NCI-H146 (cell line): ENCODE measurements around the gene WAS.
"Not testable (repeated sequence)": the region's sequence is repeated elsewhere in the genome, so short reads cannot be mapped to it uniquely, and the experiment has no call there.

Source experiments
- DNase-seq: peaks from one replicate; lab custom pipeline; 2025; lab: John Stamatoyannopoulos, UW

Gene WAS

DNA sequence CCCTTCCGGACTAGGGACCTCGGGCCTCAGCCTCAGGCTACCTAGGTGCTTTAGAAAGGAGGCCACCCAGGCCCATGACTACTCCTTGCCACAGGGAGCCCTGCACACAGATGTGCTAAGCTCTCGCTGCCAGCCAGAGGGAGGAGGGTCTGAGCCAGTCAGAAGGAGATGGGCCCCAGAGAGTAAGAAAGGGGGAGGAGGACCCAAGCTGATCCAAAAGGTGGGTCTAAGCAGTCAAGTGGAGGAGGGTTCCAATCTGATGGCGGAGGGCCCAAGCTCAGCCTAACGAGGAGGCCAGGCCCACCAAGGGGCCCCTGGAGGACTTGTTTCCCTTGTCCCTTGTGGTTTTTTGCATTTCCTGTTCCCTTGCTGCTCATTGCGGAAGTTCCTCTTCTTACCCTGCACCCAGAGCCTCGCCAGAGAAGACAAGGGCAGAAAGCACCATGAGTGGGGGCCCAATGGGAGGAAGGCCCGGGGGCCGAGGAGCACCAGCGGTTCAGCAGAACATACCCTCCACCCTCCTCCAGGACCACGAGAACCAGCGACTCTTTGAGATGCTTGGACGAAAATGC, at the start of gene WAS:
TSS of gene WAS (plus strand) at position 389 of the 572 bp plus-strand sequence. CDS start at position 444, 55 bp downstream.
- DNase-seq = no peak

DNA sequence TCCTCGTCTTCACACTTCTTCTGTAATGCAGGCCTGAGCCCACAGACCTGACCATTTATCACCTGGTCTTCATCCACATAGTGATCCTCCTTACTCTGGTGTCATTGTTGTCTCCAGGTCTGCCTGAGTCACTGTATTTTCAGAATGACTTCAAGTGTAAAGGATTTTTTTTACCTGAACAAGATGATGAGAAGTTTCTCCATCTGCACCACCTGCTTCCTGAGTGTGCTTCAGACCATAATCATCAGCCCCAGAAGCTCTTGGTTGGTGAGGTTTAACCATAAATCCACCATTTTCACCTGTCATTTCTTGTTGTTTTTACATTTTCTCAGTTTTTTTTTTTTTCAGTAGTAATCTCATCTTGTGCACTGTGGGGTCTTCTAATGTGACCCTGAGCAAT, 47.3 kb upstream of the WAS start:
- DNase-seq = no peak

DNA sequence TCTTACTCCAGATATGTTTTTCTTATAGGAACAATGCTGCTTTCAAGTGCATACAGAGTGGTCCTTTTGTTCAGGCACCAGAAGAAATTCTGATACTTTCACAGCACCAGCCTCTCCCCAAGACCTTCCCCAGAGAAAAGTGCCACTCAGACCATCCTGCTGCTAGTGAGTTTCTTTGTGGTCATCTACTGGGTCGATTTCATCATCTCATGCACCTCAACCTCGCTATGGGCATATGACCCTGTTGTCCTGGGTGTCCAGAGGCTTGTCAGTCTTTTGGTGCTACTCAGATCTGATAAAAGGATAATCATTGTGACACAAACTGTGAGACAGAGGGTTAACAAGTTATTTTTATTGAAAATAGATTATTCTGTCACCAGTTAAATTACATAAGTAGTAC, 46.8 kb upstream of the WAS start:
- DNase-seq = no peak

DNA sequence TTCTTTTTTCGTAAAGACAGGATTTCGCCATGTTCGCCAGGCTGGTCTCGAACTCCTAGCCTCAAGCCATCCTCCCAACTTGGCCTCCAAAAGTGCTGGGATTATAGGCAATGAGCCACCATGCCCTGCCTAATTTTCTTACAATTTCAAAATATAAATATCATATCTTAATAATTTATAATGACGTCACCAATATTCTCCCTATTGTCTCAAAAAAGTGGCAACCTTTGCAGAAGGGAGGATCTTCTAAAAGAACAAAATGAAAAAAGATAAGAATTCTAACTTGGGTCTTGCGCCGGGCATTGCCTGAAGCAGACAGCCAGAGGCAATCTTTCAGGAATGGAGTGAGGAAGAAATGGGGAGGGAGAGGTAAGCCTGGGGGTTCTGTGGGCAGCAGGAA, 37.9 kb upstream of the WAS start:
- no peak for DNase-seq

DNA sequence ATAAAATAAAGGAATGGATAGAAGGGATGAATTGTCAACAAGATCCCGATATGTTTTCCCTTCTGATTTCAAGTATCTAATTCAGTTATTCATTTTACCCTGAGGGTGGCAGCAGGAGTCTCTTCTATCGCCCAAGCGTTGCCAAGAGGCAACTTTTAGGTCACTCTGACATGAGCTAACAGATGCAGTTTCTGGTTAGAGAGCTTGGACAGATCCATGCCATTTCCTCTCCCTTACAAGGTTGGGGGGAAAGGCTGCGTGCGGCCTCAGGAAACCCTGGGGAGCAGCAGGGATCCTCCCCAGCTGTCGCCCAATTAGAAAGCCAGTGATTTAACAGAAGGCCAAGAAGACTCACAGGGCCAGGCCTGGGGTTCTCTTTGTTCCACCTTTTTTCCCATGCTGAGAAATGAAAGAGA, 35.3 kb upstream of the WAS start:
- DNase-seq = peak; percentile 47

DNA sequence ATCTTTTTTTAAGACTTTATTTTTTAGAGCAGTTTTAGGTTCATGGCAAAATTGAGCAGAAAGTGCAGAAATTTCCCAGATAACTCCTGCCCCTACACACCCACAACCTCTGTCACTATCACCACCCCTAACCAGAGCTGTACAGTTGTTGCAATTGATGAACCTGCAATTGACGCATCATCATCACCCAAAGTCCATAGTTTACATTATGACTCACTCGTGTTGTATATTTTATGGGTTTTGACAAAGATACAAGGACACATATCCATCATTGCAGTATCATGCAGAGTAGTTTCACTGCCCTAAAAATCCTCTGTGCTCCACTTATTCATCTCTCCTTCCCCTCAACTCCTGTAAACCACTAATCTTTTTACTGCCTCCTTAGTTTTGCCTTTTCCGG, 34.5 kb upstream of the WAS start:
- no peak for DNase-seq

DNA sequence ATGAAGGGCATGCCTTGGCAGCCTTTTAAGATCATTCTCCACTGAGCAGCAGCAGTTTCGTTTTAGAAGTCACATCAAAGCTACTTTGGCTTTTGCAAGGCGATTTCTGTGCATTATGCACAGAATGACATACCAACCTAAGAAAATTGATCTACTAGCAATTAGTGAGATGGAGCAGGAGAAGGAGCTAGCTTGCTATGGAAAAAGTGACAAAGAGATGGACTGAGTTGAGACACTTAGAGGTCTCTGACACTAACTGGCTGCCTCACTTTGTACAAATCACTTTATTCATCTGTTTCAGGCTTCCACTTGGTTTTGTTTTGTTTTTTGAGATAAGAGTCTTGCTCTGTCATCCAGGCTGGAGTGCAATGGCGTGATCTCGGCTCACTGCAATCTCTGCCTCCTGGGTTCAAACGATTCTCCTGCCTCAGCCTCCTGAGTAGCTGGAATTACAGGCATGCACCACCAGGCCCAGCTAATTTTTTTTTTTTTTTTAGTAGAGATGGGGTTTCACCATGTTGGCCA, 31.5 kb upstream of the WAS start:
- DNase-seq = not testable (repeated sequence)

DNA sequence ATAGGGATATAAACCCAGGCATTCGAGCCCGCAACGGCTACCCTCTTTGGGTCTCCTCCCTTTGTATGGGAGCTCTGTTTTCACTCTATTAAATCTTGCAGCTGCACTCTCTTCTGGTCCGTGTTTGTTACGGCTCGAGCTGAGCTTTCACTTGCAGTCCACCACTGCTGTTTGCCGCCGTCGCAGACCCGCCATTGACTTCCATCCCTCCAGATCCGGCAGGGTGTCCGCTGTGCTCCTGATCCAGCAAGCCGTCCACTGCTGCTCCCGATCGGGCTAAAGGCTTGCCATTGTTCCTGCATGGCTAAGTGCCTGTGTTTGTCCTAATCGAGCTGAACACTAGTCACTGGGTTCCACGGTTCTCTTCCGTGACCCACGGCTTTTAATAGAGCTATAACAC, 28.9 kb upstream of the WAS start:
- peak; percentile 52 for DNase-seq

DNA sequence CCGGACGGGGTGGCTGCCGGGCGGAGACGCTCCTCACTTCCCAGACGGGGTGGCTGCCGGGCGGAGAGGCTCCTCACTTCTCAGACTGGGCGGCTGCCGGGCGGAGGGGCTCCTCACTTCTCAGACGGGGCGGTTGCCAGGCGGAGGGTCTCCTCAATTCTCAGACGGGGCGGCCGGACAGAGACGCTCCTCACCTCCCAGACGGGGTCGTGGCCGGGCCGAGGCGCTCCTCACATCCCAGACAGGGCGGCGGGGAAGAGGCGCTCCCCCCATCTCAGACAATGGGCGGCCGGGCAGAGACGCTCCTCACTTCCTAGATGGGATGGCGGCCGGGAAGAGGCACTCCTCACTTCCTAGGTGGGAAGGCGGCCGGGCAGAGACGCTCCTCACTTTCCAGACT, 23.9 kb upstream of the WAS start:
- not testable (repeated sequence) for DNase-seq

DNA sequence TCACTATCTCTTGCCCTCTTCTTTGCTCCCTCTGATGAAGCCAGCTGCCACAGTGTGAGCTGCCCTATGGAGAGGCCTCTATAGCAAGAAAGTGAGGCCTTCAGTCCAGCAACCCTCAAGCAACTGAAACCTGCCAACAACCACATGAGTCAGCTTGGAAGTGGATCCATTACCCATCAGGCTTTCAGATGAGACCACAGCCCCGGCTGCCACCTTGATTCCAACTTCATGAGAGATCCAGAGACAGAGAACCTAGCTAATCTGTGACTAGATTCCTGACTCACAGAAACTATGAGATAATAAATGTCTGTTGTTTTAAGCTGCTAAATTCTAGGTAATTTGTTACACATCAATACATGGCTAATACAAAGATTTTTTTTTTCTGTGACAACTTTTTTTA, 20.4 kb upstream of the WAS start:
- DNase-seq = no peak

DNA sequence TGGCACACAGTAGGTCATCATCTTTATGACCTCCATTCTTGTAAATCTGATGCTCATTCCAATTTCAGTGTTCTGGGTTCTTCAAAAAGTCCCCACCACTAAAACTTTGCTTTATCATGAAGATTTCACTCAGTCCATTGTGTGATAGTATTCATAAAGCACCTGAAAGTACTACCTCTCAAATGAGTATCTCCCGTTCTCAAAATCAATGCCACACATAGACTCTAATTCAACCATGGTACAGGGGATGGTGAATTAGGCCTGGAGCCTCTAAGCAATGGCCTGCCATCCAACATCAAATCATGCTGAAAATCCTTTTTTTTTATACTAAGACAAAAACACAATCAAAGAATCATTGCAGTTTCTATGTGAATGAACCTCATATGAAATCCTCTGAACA, 19.4 kb upstream of the WAS start:
- no peak for DNase-seq

DNA sequence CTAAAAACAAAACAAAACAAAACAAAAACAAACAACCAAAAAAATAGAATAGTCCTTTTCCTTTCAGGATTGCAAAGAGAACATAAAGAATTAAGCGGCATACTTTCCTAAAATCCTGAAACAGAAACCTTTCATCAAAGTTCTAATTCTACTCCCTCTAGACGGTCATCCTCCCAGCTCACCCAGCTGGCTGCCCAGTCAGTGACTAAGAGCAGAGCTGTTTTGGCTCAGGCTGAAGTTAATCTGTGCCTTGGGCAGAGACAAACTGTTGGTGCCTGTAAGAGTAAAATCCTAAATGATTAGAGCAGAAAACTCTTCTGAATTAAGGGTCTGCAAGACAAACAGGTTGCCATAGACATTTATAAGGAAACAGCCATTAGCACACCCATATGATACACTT, 17.6 kb upstream of the WAS start:
- DNase-seq = no peak

DNA sequence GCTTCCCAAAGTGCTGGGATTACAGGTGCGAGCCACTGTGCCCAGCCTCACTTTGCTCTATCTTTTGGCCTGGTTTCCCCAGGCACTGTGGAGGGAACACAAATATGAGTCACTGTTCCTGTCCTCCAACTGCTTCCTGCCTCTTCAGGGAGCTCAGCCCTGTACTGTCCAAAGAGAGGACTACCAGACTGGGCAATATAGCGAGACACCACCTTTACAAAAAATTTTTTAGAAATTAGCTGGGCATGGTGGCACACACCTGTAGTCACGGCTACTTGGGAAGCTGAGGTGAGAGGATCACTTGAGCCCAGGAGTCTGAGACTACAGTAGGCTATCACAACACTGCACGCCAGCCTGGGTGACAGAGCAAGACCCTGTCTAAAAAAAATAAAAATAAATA, 16.9 kb upstream of the WAS start:
- no peak for DNase-seq

DNA sequence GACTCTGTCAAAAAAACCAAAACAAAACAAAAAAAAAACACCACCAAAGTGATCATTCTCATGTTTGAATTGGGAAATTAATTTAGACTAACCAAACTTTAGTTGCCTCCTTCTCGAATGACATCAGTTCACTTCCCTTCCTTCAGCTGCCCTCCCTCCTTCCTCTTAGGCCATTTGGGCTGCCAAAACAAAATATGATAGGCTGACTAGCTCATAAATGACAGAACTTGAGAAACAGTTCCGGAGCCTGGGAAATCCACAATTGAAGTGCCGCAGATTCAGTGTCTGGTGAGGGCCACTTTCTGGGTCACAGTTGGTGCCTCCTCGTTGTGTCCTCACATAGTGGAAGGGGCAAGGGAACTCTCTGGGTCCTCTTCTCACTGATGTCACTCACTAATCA, 16.1 kb upstream of the WAS start:
- no peak for DNase-seq

DNA sequence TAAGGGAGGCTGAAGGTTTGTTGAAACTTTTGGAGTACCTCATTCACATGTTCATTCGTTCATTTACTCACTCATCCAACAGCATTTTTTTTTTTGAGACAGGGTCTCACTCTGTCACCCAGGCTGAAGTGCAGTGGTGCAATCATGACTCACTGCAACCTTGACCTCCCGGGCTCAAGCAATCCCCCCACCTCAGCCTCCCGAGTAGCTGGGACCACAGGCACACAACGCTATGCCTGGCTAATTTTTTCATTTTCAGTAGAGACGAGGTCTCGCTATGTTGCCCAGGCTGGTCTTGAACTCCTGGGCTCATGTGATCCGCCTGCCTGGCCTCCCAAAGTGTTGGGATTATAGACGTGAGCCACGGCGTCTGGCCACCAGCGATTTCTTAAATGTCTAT, 15.4 kb upstream of the WAS start:
- DNase-seq = not testable (repeated sequence)

DNA sequence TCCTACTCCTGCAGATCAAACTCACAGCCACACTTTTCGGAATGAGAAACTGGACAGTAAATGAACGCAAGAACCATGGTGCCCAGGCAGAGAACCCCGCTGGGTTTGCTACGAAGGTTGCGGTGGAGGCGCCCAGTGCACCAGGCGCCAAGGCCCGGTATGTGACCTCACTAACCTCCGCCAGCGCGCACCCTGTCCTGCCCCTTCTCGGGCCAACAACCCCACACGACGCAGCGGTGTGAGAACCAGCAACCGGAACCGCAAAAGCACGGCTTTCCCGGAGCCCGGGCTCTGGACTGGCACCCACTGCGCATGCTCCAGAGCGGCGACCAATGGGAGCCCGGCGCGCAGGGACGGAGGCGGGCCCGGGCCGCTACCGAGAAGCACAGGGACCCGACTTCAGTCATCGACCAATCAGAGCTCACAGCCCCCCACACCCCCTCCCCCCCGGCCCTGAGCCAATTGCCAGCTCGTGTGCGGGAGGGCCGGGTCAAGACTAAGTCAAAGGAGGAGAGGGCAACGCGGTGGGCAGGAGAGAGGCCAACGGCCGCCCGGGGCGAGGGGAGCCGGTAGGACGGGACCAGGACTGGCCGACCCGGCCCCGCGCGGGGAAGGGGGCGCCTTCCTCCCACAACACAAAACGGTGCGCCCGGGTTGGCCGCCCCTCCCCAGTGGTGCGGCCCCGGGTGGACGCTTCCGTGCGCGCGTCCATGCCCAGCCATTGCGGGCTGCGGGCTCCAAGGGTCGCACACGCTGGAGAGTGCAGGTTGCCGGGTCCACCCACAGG, 7.3 kb upstream of the WAS start:
- peak; percentile 94 for DNase-seq

DNA sequence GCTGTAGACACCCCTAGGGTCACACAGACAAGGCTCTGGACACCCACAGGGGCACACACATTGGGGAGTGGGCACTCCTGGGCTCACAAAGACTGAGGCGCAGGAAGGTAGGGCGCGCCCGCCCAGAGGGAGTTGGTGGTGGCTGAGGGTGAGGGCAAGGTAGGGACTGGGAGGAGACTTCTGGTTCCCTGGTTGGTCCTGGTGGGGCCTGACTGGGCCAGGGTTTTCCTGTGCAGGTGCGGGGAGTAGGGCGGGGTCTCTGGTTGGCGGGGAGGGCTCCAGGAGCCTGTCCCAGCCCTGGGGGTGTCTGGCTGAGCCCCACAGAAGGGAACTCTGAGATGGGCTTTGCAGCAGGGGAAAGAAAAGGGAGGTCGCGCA, 6.7 kb upstream of the WAS start:
- DNase-seq = peak; percentile 54

DNA sequence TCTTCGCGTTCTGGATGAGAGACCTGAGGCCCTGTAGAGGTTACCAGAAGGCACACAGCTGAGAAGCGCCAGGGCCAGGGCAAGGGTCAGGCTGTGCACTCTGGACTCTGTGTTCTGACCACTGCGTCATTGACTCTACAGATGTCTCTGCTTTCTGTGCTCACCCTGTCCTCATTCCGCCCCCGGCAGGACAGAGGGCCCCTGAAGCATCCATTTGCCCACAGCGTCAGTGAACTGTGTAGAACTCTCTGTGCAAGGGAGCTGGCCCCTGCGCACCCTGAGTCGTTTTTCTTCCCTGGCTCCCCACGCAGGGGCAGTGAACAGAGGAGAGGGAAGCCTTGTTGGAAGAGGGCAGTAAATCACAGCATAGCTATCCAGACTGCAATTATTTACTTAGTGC, 6.1 kb upstream of the WAS start:
- DNase-seq = no peak

DNA sequence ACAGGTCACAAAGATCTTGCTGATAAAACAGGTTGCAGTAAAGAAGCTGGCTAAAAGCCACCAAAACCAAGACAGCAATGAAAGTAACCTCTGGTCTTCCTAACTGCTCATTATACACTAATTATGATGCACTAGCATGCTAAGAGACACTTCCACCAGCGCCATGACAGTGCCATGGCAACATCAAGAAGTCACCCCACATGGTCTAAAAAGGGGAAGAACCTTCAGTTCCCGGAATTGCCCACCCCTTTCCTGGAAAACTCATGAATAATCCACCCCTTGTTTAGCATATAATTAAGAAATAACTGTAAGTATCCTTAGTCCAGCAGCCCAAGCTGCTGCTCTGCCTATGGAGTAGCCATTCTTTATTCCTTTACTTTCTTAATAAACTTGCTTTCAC, 3.1 kb upstream of the WAS start:
- not testable (repeated sequence) for DNase-seq

DNA sequence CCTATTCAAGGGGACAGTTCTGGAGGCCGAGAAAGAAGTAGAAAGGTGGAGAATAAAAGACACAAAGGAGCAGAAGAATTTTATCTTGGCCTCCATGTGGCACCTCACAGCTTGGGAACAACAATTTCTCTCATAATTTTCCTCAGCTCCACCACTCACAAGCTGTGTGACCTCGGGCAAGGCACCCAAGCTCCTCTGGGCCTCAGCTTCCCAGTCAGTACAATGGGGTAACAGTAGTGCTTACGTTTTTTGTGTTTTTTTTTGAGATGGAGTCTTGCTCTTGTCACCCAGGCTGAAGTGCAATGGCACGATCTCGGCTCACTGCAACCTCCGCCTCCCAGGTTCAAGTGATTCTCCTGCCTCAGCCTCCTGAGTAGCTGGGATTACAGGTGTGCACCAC, 2.7 kb upstream of the WAS start:
- not testable (repeated sequence) for DNase-seq

DNA sequence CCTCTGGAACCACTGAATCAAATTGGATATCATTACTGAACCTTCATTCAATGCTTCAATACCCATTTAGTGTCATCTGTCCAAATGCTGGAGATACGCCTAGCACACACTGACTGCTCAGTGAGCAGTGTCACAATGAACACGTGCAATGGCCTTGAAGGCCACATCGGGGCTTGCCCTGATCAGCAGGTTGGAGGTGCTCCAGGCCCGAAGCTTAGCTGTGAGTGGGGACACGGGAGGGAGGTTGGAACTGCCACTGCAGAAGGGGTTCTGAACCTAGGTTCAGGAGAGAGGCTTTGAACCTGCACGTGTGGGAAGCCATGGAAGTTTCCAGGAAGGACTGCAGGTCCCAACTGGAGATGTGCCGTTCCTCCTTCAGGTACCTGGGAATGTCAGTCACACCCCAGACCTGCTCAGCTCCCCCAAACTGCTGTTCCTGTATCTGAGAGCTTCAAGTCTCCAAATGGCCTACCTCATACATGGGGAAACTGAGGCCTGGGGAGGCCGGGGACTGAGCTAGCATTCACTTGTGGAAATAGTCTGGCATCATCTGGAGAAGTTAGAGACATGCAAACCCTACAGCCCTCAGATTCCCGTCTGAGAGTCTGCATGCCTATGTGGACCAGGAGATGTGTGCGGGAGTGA, 1.9 kb upstream of the WAS start:
- DNase-seq = no peak

DNA sequence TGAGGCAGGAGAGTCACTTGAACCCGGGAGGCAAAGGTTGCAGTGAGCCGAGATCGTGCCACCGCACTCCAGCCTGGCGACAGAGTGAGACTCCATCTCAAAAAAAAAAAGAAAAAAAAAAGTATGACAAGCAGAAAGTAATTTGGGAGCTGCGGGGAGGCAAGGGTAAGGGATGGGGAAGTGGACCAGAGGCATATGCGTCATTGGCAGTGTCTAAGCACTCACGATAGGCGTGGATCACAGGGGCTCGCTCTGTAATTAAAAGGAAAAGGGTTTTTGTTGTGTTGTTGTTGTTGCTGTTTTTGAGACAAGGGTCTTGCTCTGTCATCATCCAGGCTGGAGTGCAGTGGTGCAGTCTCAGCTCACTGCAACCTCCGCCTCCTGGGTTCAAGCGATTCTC, 804 bp upstream of the WAS start:
- DNase-seq = not testable (repeated sequence)

DNA sequence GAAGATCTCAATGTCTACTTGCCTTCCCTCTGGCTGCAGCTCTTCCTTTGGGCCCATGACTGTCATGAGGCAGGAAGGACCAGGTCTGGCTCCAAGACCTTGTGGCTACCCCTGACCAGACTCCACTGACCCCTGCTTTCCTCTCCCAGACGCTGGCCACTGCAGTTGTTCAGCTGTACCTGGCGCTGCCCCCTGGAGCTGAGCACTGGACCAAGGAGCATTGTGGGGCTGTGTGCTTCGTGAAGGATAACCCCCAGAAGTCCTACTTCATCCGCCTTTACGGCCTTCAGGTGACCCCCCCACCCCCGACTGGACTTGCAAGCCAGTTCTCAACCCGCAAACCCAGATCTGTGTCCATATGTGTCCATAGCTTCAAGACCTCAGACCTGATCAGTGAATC, 535 bp downstream of the WAS start:
- DNase-seq = no peak
